ENCODE measurements around the gene ZMAT5.

DNA sequence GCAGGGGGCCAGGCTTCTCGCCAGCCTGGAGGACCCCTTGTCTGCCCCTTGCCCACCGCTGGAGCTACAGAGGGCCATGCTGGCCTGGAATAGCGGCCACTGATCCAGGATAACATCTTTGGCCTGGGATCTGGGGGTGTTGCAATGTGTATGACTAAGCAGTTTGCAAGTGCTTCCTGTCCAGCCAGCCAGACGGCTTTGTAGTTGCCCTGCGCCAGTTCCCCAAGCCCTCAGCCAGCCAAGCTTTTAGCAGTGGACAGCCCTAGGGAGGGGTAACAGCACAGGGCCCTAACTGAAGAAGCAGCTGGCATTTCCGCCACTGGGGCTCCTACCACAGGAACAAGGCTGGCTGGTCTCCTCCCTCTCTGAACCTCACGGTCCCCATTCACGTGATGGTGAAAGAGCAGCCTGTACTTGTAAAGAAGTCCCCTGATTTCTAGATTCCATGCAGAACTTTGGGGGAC lies 32.4 kb upstream of the ZMAT5 start:
- TF ChIP-seq ELF4 (CRISPR knock-in tag; IDR thresholded peaks at IDR 0.05; ENCODE audit: low read depth) (no peak), JUN (CRISPR knock-in tag; IDR thresholded peaks at IDR 0.05) (no peak), CTCF (IDR thresholded peaks at IDR 0.05) (no peak), ZNF263 (CRISPR knock-in tag; IDR thresholded peaks at IDR 0.05; ENCODE audit: low read depth) (no peak), TCF7 (CRISPR knock-in tag; IDR thresholded peaks at IDR 0.05; ENCODE audit: low read depth) (no peak), USF2 (CRISPR knock-in tag; IDR thresholded peaks at IDR 0.05) (no peak)
- TF ChIP-seq, protein P1, sequence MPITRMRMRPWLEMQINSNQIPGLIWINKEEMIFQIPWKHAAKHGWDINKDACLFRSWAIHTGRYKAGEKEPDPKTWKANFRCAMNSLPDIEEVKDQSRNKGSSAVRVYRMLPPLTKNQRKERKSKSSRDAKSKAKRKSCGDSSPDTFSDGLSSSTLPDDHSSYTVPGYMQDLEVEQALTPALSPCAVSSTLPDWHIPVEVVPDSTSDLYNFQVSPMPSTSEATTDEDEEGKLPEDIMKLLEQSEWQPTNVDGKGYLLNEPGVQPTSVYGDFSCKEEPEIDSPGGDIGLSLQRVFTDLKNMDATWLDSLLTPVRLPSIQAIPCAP (CRISPR knock-in tag; IDR thresholded peaks at IDR 0.05), result no peak
- TF ChIP-seq, protein P2, sequence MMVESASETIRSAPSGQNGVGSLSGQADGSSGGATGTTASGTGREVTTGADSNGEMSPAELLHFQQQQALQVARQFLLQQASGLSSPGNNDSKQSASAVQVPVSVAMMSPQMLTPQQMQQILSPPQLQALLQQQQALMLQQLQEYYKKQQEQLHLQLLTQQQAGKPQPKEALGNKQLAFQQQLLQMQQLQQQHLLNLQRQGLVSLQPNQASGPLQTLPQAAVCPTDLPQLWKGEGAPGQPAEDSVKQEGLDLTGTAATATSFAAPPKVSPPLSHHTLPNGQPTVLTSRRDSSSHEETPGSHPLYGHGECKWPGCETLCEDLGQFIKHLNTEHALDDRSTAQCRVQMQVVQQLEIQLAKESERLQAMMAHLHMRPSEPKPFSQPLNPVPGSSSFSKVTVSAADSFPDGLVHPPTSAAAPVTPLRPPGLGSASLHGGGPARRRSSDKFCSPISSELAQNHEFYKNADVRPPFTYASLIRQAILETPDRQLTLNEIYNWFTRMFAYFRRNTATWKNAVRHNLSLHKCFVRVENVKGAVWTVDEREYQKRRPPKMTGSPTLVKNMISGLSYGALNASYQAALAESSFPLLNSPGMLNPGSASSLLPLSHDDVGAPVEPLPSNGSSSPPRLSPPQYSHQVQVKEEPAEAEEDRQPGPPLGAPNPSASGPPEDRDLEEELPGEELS (CRISPR knock-in tag; IDR thresholded peaks at IDR 0.05), result no peak

All from WTC11 (cell line).